Measurements from ENCODE around the gene OR10H4. TPM values are rescaled to one million over a fixed set of nuclear protein-coding genes. Genes with fewer than 3 reads are reported as not detected.
"Not testable (repeated sequence)": the region's sequence is repeated elsewhere in the genome, so short reads cannot be mapped to it uniquely, and the experiment has no call there.

OR10H4 gene, protein sequence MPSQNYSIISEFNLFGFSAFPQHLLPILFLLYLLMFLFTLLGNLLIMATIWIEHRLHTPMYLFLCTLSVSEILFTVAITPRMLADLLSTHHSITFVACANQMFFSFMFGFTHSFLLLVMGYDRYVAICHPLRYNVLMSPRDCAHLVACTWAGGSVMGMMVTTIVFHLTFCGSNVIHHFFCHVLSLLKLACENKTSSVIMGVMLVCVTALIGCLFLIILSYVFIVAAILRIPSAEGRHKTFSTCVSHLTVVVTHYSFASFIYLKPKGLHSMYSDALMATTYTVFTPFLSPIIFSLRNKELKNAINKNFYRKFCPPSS
- total RNA-seq, result not detected

DNA sequence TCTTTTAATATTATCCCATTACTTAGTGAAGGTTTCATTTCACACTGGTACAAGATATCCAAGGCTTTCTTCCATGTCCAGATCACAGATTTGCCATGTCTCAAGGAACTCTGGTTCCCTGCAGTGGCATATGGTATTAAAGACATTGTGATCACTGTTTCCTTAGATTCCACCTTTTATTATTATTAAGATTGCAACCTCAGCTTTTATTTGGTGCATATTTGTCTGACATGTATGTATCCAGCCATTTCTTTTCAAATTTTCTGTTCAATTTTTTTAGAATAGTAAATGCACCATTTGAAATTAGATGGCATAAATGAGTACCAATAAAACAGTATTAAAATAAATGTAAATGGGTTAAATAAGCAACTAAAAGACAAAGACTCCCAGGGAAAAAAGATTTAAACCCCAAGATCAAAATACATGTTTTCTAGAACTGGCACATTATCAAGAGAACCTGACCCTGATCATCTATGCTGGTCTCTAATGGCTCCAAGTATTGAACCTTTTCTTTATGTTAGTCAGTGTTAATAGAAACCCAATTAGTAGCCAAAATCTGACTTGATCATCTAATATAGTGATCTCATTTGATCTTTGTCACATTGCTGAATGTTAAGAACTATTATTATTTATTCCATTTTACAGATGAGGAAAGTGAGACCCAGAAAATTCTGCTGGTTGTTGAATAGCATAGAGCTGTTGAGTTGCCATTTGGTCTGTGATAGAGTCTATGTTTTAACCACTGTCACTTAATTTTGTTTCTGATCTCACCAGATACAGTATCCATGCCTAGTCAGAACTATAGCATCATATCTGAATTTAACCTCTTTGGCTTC, at the start of gene OR10H4:
Gene OR10H4, plus strand, starts transcription at position 786 of the 836 bp plus-strand sequence. Its CDS starts 0 bp downstream, at position 786.
- Histone ChIP-seq H3K36me3 (no peaks in the 10 kb centered on the region), H3K27ac (no peak within 1 kb of the TSS), H3K4me3 (no peak within 1 kb of the TSS), H3K9me3 (peaks cover 0 to 49% (median 0%) of the 10 kb centered on the region in 3 donors), H3K4me1 (no peaks in the 10 kb centered on the region), H3K27me3 (peaks cover 28% of the 10 kb centered on the region)
- no peak for ATAC-seq
- no peak for TF ChIP-seq POLR2A (IDR thresholded peaks at IDR 0.05)
- TF ChIP-seq CTCF (IDR thresholded peaks at IDR 0.05), result no peak
- TF ChIP-seq EP300 (IDR thresholded peaks at IDR 0.05), result no peak
- no peak for TF ChIP-seq POLR2AphosphoS5 (IDR thresholded peaks at IDR 0.05)

DNA sequence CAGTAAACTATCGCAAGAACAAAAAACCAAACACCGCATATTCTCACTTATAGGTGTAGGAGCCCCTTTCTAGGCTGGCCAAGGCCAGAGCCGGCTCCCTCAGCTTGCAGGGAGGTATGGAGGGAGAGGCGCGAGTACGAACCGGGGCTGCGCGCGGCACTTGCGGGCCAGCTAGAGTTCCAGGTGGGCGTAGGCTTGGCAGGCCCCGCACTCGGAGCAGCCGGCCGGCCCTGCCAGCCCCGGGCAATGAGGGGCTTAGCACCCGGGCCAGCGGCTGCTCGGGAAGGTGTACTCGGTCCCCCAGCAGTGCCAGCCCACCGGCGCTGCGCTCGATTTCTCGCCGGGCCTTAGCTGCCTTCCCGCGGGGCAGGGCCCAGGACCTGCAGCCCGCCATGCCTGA, 49.2 kb upstream of the OR10H4 start:
- H3K9me3 ChIP-seq, H3K27ac ChIP-seq, ATAC-seq, H3K4me3 ChIP-seq, H3K4me1 ChIP-seq, H3K36me3 ChIP-seq: not testable (repeated sequence)
- peaks cover 74% of the 10 kb centered on the region for H3K27me3 ChIP-seq
- 42% methylated on average over 2 of the region's 30 CpGs; no CpG with 5 or more reads in 1 of the 2 donors for WGBS, 2 donors (ENCODE audit: low coverage in 1 of 2)

GRCh38 chr19:15900032-15900431, 48.8 kb upstream of the OR10H4 start:
- H3K4me3 ChIP-seq, H3K4me1 ChIP-seq, ATAC-seq, H3K36me3 ChIP-seq, H3K9me3 ChIP-seq, H3K27ac ChIP-seq: not testable (repeated sequence)
- H3K27me3 ChIP-seq, result peaks cover 72% of the 10 kb centered on the region
- WGBS, 2 donors (ENCODE audit: low coverage in 1 of 2), result 13 to 19% methylated on average over 2 to 3 of the region's 15 CpGs

- Histone ChIP-seq H3K27ac (no peak overlapping the region), H3K9me3 (no peaks in the 10 kb centered on the region), H3K27me3 (peaks cover 72% of the 10 kb centered on the region), H3K4me3 (no peak overlapping the region), H3K4me1 (no peaks in the 10 kb centered on the region), H3K36me3 (no peaks in the 10 kb centered on the region)
- TF ChIP-seq POLR2A (IDR thresholded peaks at IDR 0.05) (no peak), POLR2AphosphoS5 (IDR thresholded peaks at IDR 0.05) (no peak), EP300 (IDR thresholded peaks at IDR 0.05) (no peak), CTCF (IDR thresholded peaks at IDR 0.05) (no peak)
- WGBS, 2 donors (ENCODE audit: low coverage in 1 of 2), result 52 to 80% methylated on average over 3 to 5 of the region's 11 CpGs
- no peak for ATAC-seq
These were observed 48.3 kb upstream of the OR10H4 start for GRCh38 chr19:15900504-15900903.

DNA sequence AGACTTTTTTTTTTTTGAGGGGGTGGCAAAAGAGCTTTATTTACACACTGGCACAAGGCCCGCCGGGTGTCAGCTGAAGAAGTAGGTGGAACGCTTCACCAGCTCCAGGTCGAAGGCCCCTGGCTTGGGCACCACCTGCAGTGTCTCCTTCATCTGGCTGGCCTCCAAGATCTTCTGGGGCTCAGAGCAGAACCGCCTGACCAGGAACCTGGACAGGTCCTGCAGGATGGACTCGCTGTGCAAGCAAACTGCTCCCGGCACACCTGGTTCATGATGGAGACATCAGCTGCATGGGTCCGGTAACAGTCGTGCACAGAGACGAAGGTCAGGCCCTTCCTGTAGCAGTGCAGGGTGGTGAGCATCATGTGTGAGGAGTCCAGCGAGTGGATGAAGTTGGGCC, 46.6 kb upstream of the OR10H4 start:
- Histone ChIP-seq H3K27me3 (peaks cover 71% of the 10 kb centered on the region), H3K27ac (no peak overlapping the region), H3K9me3 (no peaks in the 10 kb centered on the region), H3K36me3 (no peaks in the 10 kb centered on the region), H3K4me3 (no peak overlapping the region), H3K4me1 (no peaks in the 10 kb centered on the region)
- TF ChIP-seq POLR2AphosphoS5 (IDR thresholded peaks at IDR 0.05) (no peak), EP300 (IDR thresholded peaks at IDR 0.05) (no peak), POLR2A (IDR thresholded peaks at IDR 0.05) (no peak), CTCF (IDR thresholded peaks at IDR 0.05) (no peak)
- no peak for ATAC-seq
- WGBS, 2 donors (ENCODE audit: low coverage in 1 of 2), result 78 to 97% methylated on average over 4 to 5 of the region's 11 CpGs

- H3K36me3 ChIP-seq, H3K27ac ChIP-seq, H3K4me3 ChIP-seq, H3K4me1 ChIP-seq, ATAC-seq, H3K9me3 ChIP-seq: not testable (repeated sequence)
- WGBS, 2 donors (ENCODE audit: low coverage in 1 of 2), result 98% methylated on average over 6 of the region's 29 CpGs; no CpG with 5 or more reads in 1 of the 2 donors
- peaks cover 71% of the 10 kb centered on the region for H3K27me3 ChIP-seq
These were observed 45.9 kb upstream of the OR10H4 start for GRCh38 chr19:15902898-15903297.

Measured in gastroesophageal sphincter (tissue), 4 donors.